ENCODE results near the gene NF2.

- TF ChIP-seq CTCF (IDR thresholded peaks at IDR 0.05) (no peak), POLR2AphosphoS5 (IDR thresholded peaks at IDR 0.05; ENCODE audit: low read depth, low read length) (no peak), SIN3A (IDR thresholded peaks at IDR 0.05; ENCODE audit: borderline replicate concordance, insufficient read depth, low read depth, low read length) (no peak), REST (IDR thresholded peaks at IDR 0.05; ENCODE audit: insufficient read depth in 1 of 2, low read depth in 2 of 2, low read length in 1 of 2) (no peak), TCF7L2 (IDR thresholded peaks at IDR 0.05; ENCODE audit: low read depth, low read length) (no peak)
Measured at GRCh38 chr22:29658176-29658575, 54.7 kb downstream of the NF2 start.
